AG20443 (cell line): Measurements from ENCODE around the gene REC114.
"Not testable (repeated sequence)": the region's sequence is repeated elsewhere in the genome, so short reads cannot be mapped to it uniquely, and the experiment has no call there.

Experiments used
- DNase-seq: peaks from one replicate; pipeline ENCODE4 v3.0.0; 2012; ENCODE audit warnings: low spot score, mixed read lengths

REC114 gene

DNA sequence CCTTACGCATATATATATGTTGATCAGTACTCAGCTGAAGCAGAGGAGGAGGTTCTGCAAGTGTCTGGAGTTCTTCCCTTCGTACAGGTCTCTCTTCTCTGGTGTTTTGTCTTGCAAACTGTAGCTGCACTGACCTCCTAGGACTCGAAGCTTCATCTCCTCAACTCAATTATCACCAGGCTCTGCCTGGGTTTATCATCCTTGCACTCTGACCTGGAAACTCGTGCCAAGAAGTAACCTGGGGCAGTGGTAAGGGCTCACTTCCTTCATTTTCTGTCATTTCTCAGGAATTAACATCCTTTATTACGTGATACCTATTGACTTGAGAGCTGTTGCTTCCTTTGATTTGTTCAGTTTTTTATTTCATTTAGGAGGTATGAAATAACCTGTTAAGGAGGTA is 14.4 kb downstream of the REC114 start:
- DNase-seq, result no peak

DNA sequence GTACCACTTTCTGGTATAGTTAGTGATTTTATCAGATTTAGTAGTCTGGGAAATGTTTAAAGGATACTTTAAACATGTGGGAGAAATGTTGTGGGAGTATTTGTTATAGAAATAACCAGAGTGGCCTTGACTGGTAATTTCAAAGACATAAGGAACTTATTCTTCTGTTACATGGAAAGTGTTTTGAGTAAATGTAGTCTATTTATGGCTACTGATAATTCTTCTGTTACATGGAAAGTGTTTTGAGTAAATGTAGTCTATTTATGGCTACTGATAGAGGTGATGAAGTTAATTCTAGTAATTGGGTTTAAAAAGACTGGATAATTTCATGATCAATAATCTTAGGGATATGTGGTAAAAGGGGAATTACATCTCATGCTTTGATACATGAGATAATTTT is 17.7 kb downstream of the REC114 start:
- DNase-seq, result no peak

DNA sequence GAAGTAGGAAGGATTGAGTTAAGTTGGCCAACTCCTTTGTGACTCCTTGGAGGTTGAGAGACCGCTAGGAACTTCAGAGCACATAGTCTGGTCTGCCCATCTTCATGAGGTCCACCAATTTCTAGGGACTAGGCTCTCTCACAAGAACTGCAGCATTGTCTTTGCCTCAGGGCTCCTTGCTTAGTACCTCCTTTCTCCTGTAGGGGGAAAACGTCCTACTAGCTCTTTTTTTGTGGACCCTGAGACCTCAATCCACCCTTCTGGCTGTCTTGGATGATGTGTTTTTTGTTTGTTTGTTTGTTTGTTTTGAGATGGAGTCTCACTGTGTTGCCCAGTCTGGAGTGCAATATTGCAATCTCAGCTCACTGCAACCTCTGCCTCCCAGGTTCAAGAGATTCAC is 21.6 kb downstream of the REC114 start:
- peak; percentile 13 for DNase-seq

- DNase-seq, result no peak
Measured at GRCh38 chr15:73467758-73468157, 24.8 kb downstream of the REC114 start.

GRCh38 chr15:73474785-73475184 is 31.8 kb downstream of the REC114 start:
- DNase-seq, result no peak

DNA sequence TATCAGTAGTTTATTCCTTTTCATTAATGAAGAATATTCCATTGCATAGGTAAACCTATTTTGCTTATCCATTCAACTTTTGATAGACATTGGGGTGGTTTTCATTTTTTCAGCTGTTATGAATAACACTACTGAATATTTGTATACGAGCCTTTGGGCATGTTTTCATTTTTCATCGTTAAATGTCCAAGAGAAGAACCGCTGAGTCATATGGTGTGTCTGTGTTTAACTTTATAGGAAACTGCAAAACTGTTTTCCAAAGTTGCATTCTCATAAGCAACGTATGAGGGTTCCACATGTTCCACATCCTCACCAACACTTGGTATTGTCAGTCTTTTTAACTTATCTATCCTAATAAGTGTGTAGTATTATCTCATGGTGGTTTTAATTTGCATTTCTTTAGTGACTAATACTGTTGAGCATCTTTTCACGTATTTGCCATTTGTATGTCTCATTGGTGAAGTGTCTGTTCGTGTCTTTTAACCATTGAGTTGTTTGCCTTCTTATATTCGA is 33.8 kb downstream of the REC114 start:
- no peak for DNase-seq

- no peak for DNase-seq
Measured at GRCh38 chr15:73480050-73480449, 37.1 kb downstream of the REC114 start.

- DNase-seq, result no peak
Measured at GRCh38 chr15:73482166-73482565, 39.2 kb downstream of the REC114 start.

- DNase-seq, result no peak
Measured at GRCh38 chr15:73483053-73483452, 40.1 kb downstream of the REC114 start.

- DNase-seq, result no peak
Measured at GRCh38 chr15:73485372-73485771, 42.4 kb downstream of the REC114 start.

GRCh38 chr15:73485885-73486284 is 42.9 kb downstream of the REC114 start:
- not testable (repeated sequence) for DNase-seq

DNA sequence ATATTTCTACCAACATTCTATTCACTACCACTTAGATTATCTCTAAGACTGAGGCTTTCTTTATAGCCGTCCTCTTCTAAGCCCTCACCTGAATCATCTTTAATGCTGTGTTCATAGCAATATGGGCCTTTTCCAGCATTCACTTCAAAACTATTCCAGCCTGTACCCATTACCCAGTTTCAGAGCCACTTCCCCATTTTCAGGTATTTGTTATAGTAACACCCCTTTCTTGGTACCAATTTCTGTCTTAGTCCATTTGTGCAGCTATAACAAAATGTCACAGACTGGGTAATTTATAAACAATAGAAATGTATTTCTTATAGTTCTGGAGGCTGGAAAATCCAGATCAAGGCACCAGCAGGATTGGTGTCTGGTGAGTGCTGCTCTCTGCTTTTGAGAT is 45.7 kb downstream of the REC114 start:
- no peak for DNase-seq

DNA sequence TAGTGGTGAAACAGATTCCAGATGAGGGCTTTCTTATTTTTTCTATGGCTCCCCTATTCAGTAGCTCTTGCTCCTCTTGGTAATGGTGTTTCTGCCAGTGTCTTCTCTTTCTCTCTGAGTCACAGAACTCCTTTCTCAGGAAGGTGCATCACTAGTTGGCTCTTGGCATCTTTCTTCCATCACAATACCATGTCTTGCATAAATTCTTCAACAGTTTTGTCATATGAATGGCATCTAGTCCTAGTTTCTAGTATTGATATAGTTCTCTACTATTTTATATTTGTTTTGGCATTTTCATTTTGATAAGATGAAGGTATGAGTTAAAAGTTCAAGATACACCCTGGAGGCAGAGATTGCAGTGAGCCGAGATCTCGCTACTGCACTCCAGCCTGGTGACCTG is 51.0 kb downstream of the REC114 start:
- DNase-seq, result no peak

- no peak for DNase-seq
Measured at GRCh38 chr15:73495181-73495580, 52.2 kb downstream of the REC114 start.

DNA sequence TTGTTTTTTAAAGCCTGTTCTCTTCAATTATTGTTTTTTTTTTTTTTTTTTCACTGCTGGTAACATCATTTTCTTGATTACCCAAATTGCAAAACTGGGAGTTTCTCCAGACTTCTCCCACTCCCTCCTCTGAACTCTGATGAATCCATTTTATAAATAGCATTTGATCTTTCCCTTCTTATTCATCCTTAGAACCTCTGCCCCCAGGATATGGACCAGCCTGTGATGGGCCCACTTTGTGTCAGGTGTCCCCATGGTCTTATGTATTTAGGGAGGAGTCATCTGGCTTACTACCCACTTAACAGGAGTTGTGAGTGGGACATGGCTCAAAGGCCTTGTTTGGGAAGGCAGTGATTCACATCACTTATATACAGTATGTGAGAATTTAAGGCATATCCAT is 57.7 kb downstream of the REC114 start:
- DNase-seq, result no peak

- no peak for DNase-seq
Measured at GRCh38 chr15:73504885-73505284, 61.9 kb downstream of the REC114 start.

DNA sequence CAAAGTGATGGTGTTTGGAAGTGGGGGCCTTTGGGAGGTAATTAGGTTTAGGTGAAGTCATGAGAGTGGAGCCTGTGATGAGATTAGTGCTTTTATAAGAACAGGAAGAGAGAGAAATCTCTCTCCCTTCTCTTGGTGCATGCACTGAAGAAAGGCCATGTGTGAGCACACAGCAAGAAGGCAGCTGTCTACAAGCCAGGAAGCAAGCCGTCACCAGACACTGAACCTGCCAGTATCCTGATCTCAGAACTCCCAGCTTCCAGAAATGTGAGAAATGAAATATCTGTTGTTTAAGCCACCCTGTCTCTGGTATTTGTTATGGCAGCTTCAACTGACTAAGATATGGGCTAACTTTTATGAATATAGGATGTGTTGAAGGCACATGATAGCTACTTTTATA is 72.6 kb downstream of the REC114 start:
- DNase-seq, result no peak

GRCh38 chr15:73517566-73517965 is 74.6 kb downstream of the REC114 start:
- DNase-seq, result no peak

- no peak for DNase-seq
Measured at GRCh38 chr15:73518180-73518862, 75.4 kb downstream of the REC114 start.

GRCh38 chr15:73518876-73519733 is 76.1 kb downstream of the REC114 start:
- DNase-seq, result no peak

DNA sequence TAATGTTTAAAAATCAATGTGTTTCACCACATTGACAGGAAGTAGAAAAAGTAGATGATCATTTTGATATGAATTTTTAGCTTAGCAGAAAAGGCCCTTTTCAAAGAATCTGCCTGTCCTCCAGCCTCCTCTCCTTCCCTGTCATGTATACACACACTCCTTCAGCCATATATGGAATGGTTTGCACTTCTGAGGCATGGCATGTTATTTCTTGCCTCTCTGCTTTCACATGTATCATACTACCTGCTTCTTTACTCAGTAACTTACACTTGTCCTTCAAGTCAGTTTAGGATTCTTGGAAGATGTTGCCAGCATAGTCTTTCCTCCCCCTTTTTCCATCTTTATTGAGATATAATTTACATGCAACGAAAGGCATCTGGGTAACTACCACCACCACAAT is 79.0 kb downstream of the REC114 start:
- DNase-seq, result no peak

DNA sequence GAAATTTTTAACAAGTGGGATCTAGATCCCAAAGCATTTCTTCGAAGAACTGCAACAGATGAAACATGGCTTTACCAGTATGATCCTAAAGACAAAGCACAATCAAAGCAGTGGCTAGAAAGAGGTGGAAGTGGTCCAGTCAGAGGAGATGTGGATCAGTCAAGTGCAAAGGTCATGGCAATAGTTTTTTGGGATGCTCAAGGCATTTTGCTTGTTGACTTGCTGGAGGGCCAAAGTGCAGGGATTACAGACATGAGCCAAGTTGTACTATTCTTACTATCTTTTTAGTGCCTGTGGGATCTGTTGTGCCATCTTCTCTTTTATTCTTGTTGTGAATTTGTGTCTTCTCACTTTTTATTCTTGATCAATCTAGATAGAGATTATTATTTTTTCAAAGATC is 82.0 kb downstream of the REC114 start:
- DNase-seq, result no peak

- no peak for DNase-seq
Measured at GRCh38 chr15:73527598-73527997, 84.6 kb downstream of the REC114 start.
